Measurements from ENCODE around the gene DCTN3. TPM values are rescaled to one million over a fixed set of nuclear protein-coding genes. Genes with fewer than 3 reads are reported as not detected.
"Not testable (repeated sequence)": the region's sequence is repeated elsewhere in the genome, so short reads cannot be mapped to it uniquely, and the experiment has no call there.

DCTN3 gene
- total and polyA plus RNA-seq, 2 donors (not counting 3 experiments of a cell fraction or from before 2014, with no cell fraction given) = 91.0 to 170 TPM

- CTCF ChIA-PET = interaction anchor here (0.9 kb wide), 1 partner anchor 63 kb away, joined by 3 read pairs; no protein-coding TSS in a partner anchor
- FAIRE-seq, POLR2A ChIA-PET: not testable (repeated sequence)
Measured at GRCh38 chr9:34639322-34639721, 19.0 kb upstream of the DCTN3 start.

GRCh38 chr9:34638138-34638445 is 17.8 kb upstream of the DCTN3 start:
- H3K27me3 ChIP-seq (ENCODE audit: control insufficient read depth in 2 of 2, insufficient read depth in 2 of 2, low read length in 2 of 2) = no peaks in the 10 kb centered on the region
- TF ChIP-seq EZH2 (IDR thresholded peaks at IDR 0.05; ENCODE audit: borderline replicate concordance, low read depth, low read length, severe bottlenecking) = no peak
- H3K4me3 ChIP-seq (replicated peaks in 1 of 3; ENCODE audit: insufficient read depth in 1 of 3, low read depth in 1 of 3, low read length in 3 of 3) = peak overlapping the region; percentile 10 to 63 (median 47)
- BruUV-seq (replicated peaks) = TSS peak; percentile 47
- no peak for DNase-seq (ENCODE audit: low read depth, low spot score)
- H3K27ac ChIP-seq (ENCODE audit: insufficient read depth, low read depth, low read length) = peak overlapping the region; percentile 33
- CTCF ChIA-PET = interaction anchor here (1.1 to 2.7 kb wide), 9 partner anchors 8 to 235 kb away, joined by 3 to 18 read pairs (median 8); partner anchors contain the start of genes DCTN3, GALT and RPP25L
- peak overlapping the region; percentile 64 for H3K4me2 ChIP-seq (ENCODE audit: insufficient read depth, low read length)
- peaks cover 16% of the 10 kb centered on the region for H3K4me1 ChIP-seq (ENCODE audit: control insufficient read depth, extremely low read depth, insufficient read depth, low read length)
- H3K9me3 ChIP-seq (replicated peaks; ENCODE audit: control insufficient read depth, insufficient read depth, low read length) = no peaks in the 10 kb centered on the region
- H3K9ac ChIP-seq (replicated peaks; ENCODE audit: extremely low read depth, insufficient read depth, low read length) = peak overlapping the region; percentile 53
- FAIRE-seq = no peak
- H3K79me2 ChIP-seq (ENCODE audit: control insufficient read depth, insufficient read depth, low read length) = peaks cover 19% of the 10 kb centered on the region
- peaks cover 0 to 2% of the 10 kb centered on the region in 2 experiments for H3K36me3 ChIP-seq (ENCODE audit: control insufficient read depth in 2 of 2, extremely low read depth in 1 of 2, insufficient read depth in 2 of 2, low read length in 2 of 2)
- H2AFZ ChIP-seq (ENCODE audit: low read depth, low read length) = peak overlapping the region; percentile 86
- H3K9me1 ChIP-seq (replicated peaks; ENCODE audit: control insufficient read depth, extremely low read depth, insufficient read depth, low read length) = no peaks in the 10 kb centered on the region
- no peaks in the 10 kb centered on the region for H4K20me1 ChIP-seq (replicated peaks; ENCODE audit: control insufficient read depth, extremely low read depth, insufficient read depth, low read length)
- intact Hi-C loops (cut with micrococcal nuclease) (no loop called here), dilution Hi-C loops (cut with MboI; ENCODE audit: extremely low pct_ligation_motif_present, low sequenced_read_pairs) (no loop called here)
- POLR2A ChIA-PET = interaction anchor here (1.2 to 1.3 kb wide), 2 partner anchors 9 to 27 kb away, joined by 3 to 7 read pairs; partner anchors contain the start of gene GALT

More at GRCh38 chr9:34639322-34639721, 19.0 kb upstream of the DCTN3 start:
- H3K36me3 ChIP-seq (ENCODE audit: control insufficient read depth in 2 of 2, extremely low read depth in 1 of 2, insufficient read depth in 2 of 2, low read length in 2 of 2); H3K9me3 ChIP-seq (replicated peaks; ENCODE audit: control insufficient read depth, insufficient read depth, low read length); H4K20me1 ChIP-seq (replicated peaks; ENCODE audit: control insufficient read depth, extremely low read depth, insufficient read depth, low read length); H3K9me1 ChIP-seq (replicated peaks; ENCODE audit: control insufficient read depth, extremely low read depth, insufficient read depth, low read length); H3K4me2 ChIP-seq (ENCODE audit: insufficient read depth, low read length); H3K9ac ChIP-seq (replicated peaks; ENCODE audit: extremely low read depth, insufficient read depth, low read length); DNase-seq (ENCODE audit: low read depth, low spot score); H3K4me3 ChIP-seq (replicated peaks in 1 of 3; ENCODE audit: insufficient read depth in 1 of 3, low read depth in 1 of 3, low read length in 3 of 3); H3K27ac ChIP-seq (ENCODE audit: insufficient read depth, low read depth, low read length); H3K27me3 ChIP-seq (ENCODE audit: control insufficient read depth in 2 of 2, insufficient read depth in 2 of 2, low read length in 2 of 2); intact Hi-C loops (cut with micrococcal nuclease); BruUV-seq (replicated peaks); H2AFZ ChIP-seq (ENCODE audit: low read depth, low read length); dilution Hi-C loops (cut with MboI; ENCODE audit: extremely low pct_ligation_motif_present, low sequenced_read_pairs): not testable (repeated sequence)
- peaks cover 19% of the 10 kb centered on the region for H3K79me2 ChIP-seq (ENCODE audit: control insufficient read depth, insufficient read depth, low read length)
- peaks cover 16% of the 10 kb centered on the region for H3K4me1 ChIP-seq (ENCODE audit: control insufficient read depth, extremely low read depth, insufficient read depth, low read length)
